Neural crest cell (in vitro differentiated cells): Measurements from ENCODE around the gene BEST2. TPM values are rescaled to one million over a fixed set of nuclear protein-coding genes. Genes with fewer than 3 reads are reported as not detected.

Experiments
- DNase-seq: peaks from one replicate; pipeline ENCODE4 v3.0.0; 2021; ENCODE audit warnings: low read depth, mixed read lengths, low spot score
- H3K27ac Mint-ChIP-seq: one replicate; pipeline ENCODE4 v1.8.0; 2021; ENCODE audit warnings: mild to moderate bottlenecking, mixed read lengths; ENCODE audit not compliant: unreplicated experiment
- H3K27me3 Mint-ChIP-seq: 2 replicates; pipeline ENCODE4 v1.8.0; 2021; ENCODE audit warnings: low read depth, mild to moderate bottlenecking, mixed read lengths
- H3K36me3 Mint-ChIP-seq: 2 replicates; pipeline ENCODE4 v1.8.0; 2021; ENCODE audit warnings: low read depth, mild to moderate bottlenecking, mixed read lengths
- H3K4me1 Mint-ChIP-seq: 2 replicates; pipeline ENCODE4 v1.8.0; 2021; ENCODE audit warnings: mixed read lengths
- H3K4me3 Mint-ChIP-seq: one replicate; pipeline ENCODE4 v1.8.0; 2021; ENCODE audit warnings: mild to moderate bottlenecking, mixed read lengths
- H3K9me3 Mint-ChIP-seq: 2 replicates; pipeline ENCODE4 v1.8.0; 2021; ENCODE audit warnings: mixed read lengths
- CTCF ChIP-seq: fragments of 200-600 bp; sonication (generic); conservative IDR thresholded peaks from 2 replicates; pipeline ENCODE4 v1.5.0; 2021; ENCODE audit warnings: antibody characterized with exemption, mild to moderate bottlenecking
- long read RNA-seq: library from polyadenylated mRNA; unstranded; transcript quantifications from one replicate; pipeline ENCODE4 v2.0.0, GENCODE V29; 2020
- total RNA-seq: library from RNA; stranded (reverse); gene quantifications from 2 replicates; pipeline ENCODE4 v1.2.1, GENCODE V29; 2021

The BEST2 gene
- not detected in 2 replicates for total RNA-seq
- long read RNA-seq: 0 reads

GRCh38 chr19:12751635-12752034 lies at the start of gene BEST2:
Gene BEST2 (plus strand): TSS chr19:12751791. CDS start chr19:12752593, 802 bp downstream.
- TF ChIP-seq CTCF: no peak
- DNase-seq: no peak
- no peak within 1 kb of the TSS for H3K27ac Mint-ChIP-seq
- no peak within 1 kb of the TSS for H3K4me3 Mint-ChIP-seq
- no peaks in the 10 kb centered on the region for H3K4me1 Mint-ChIP-seq
- no peaks in the 10 kb centered on the region for H3K9me3 Mint-ChIP-seq
- peaks cover 55% of the 10 kb centered on the region for H3K27me3 Mint-ChIP-seq
- peaks cover 11% of the 10 kb centered on the region for H3K36me3 Mint-ChIP-seq

GRCh38 chr19:12703046-12703445 lies 48.5 kb upstream of the BEST2 start:
- H3K27ac Mint-ChIP-seq: no peak overlapping the region
- peak overlapping the region; percentile 81 for H3K4me3 Mint-ChIP-seq
- H3K9me3 Mint-ChIP-seq: no peaks in the 10 kb centered on the region
- TF ChIP-seq CTCF: no peak
- peaks cover 11% of the 10 kb centered on the region for H3K36me3 Mint-ChIP-seq
- peaks cover 4% of the 10 kb centered on the region for H3K27me3 Mint-ChIP-seq
- peak; percentile 50 for DNase-seq
- H3K4me1 Mint-ChIP-seq: peaks cover 8% of the 10 kb centered on the region

GRCh38 chr19:12705169-12705568 lies 46.4 kb upstream of the BEST2 start:
- H3K36me3 Mint-ChIP-seq: peaks cover 11% of the 10 kb centered on the region
- H3K27ac Mint-ChIP-seq: no peak overlapping the region
- H3K4me3 Mint-ChIP-seq: no peak overlapping the region
- no peak for DNase-seq
- no peaks in the 10 kb centered on the region for H3K9me3 Mint-ChIP-seq
- no peak for TF ChIP-seq CTCF
- H3K4me1 Mint-ChIP-seq: peaks cover 6% of the 10 kb centered on the region
- peaks cover 4% of the 10 kb centered on the region for H3K27me3 Mint-ChIP-seq

GRCh38 chr19:12705654-12706331 lies 45.8 kb upstream of the BEST2 start:
- Mint-ChIP-seq H3K27me3 (peaks cover 4% of the 10 kb centered on the region), H3K27ac (no peak overlapping the region), H3K9me3 (no peaks in the 10 kb centered on the region), H3K4me1 (peaks cover 6% of the 10 kb centered on the region), H3K36me3 (peaks cover 11% of the 10 kb centered on the region), H3K4me3 (no peak overlapping the region)
- DNase-seq: no peak
- no peak for TF ChIP-seq CTCF

GRCh38 chr19:12706332-12706718 lies 45.3 kb upstream of the BEST2 start:
- Mint-ChIP-seq H3K4me1 (peaks cover 6% of the 10 kb centered on the region), H3K27ac (no peak overlapping the region), H3K4me3 (no peak overlapping the region), H3K9me3 (no peaks in the 10 kb centered on the region), H3K27me3 (peaks cover 4% of the 10 kb centered on the region), H3K36me3 (peaks cover 11% of the 10 kb centered on the region)
- DNase-seq: no peak
- TF ChIP-seq CTCF: no peak
